HEK293 (cell line): ENCODE measurements around the gene TMEM208.

Source experiments
- CTCF ChIA-PET: fragments of 350-600 bp; formaldehyde crosslinking; extraction: SDS; loops from one replicate; lab custom pipeline; 2021; ENCODE audit warnings: antibody characterized with exemption; lab: Yijun Ruan, JAX
- POLR2A ChIA-PET: fragments of 300-600 bp; formaldehyde crosslinking; extraction: SDS; loops from one replicate; lab custom pipeline; 2020; ENCODE audit warnings: antibody characterized with exemption, inconsistent platforms; lab: Yijun Ruan, JAX
- H3K27ac ChIP-seq: fragments of 200-500 bp; sonication (Bioruptor generic); 2 replicates; pipeline ENCODE4 v1.5.1; 2014; ENCODE audit warnings: low read depth, low read length, control low read depth, inconsistent platforms; ENCODE audit errors: extremely low read depth
- H3K36me3 ChIP-seq, 2 experiments: fragments of 200-500 bp in 1 of 2; sonication (Bioruptor generic) in 1 of 2; 1 replicate in 1 of 2; 2 replicates in 1 of 2; pipeline ENCODE4 v1.5.1; 2014 to 2017; ENCODE audit warnings: inconsistent platforms in 2 of 2, low read length in 2 of 2; ENCODE audit not compliant: control insufficient read depth in 2 of 2, insufficient read depth in 1 of 2
- H3K4me1 ChIP-seq: fragments of 200-500 bp; sonication (Bioruptor generic); 2 replicates; pipeline ENCODE4 v1.5.1; 2014; ENCODE audit warnings: mild to moderate bottlenecking, low read length, inconsistent platforms; ENCODE audit not compliant: control insufficient read depth, insufficient read depth
- H3K4me3 ChIP-seq: 2 replicates; pipeline ENCODE4 v1.5.1; 2011; ENCODE audit warnings: low read depth, mild to moderate bottlenecking, control low read depth, low read length, moderate library complexity
- H3K9me3 ChIP-seq: fragments of 200-500 bp; sonication (Bioruptor generic); 2 replicates; pipeline ENCODE4 v1.5.1; 2014; ENCODE audit warnings: low read depth, low read length, inconsistent platforms; ENCODE audit not compliant: control insufficient read depth, insufficient read depth
- GLIS1 ChIP-seq: fragments of 450-650 bp; formaldehyde crosslinking; IDR thresholded peaks from 2 replicates; pipeline ENCODE4 v1.5.1; 2016; ENCODE audit warnings: missing biosample characterization, missing genetic modification characterization
- KLF1 ChIP-seq: fragments of 450-650 bp; formaldehyde crosslinking; IDR thresholded peaks from 2 replicates; pipeline ENCODE4 v1.5.1; 2016; ENCODE audit warnings: missing biosample characterization, missing genetic modification characterization
- OSR2 ChIP-seq: fragments of 450-650 bp; formaldehyde crosslinking; IDR thresholded peaks from 2 replicates; pipeline ENCODE4 v1.5.1; 2016; ENCODE audit warnings: missing biosample characterization, missing genetic modification characterization
- OVOL3 ChIP-seq: fragments of 450-650 bp; formaldehyde crosslinking; IDR thresholded peaks from 2 replicates; pipeline ENCODE4 v1.5.1; 2016; ENCODE audit warnings: missing biosample characterization, missing genetic modification characterization
- PRDM1 ChIP-seq: fragments of 450-650 bp; formaldehyde crosslinking; IDR thresholded peaks from 2 replicates; pipeline ENCODE4; 2016; ENCODE audit warnings: missing biosample characterization, missing genetic modification characterization
- ZFP3 ChIP-seq: fragments of 450-650 bp; formaldehyde crosslinking; IDR thresholded peaks from 2 replicates; pipeline ENCODE4 v1.5.1; 2016; ENCODE audit warnings: low read depth, missing biosample characterization, missing genetic modification characterization
- ZNF10 ChIP-seq: fragments of 450-650 bp; formaldehyde crosslinking; IDR thresholded peaks from 2 replicates; pipeline ENCODE4 v1.5.1; 2017; ENCODE audit warnings: missing biosample characterization, missing genetic modification characterization
- ZNF121 ChIP-seq: fragments of 450-650 bp; formaldehyde crosslinking; IDR thresholded peaks from 2 replicates; pipeline ENCODE4 v1.5.1; 2016; ENCODE audit warnings: missing biosample characterization, missing genetic modification characterization
- ZNF155 ChIP-seq: fragments of 450-650 bp; formaldehyde crosslinking; IDR thresholded peaks from 2 replicates; pipeline ENCODE4 v1.5.1; 2016; ENCODE audit warnings: missing biosample characterization, missing genetic modification characterization
- ZNF169 ChIP-seq: fragments of 450-650 bp; formaldehyde crosslinking; IDR thresholded peaks from 2 replicates; pipeline ENCODE4 v1.5.1; 2016; ENCODE audit warnings: missing biosample characterization, missing genetic modification characterization
- ZNF202 ChIP-seq: fragments of 450-650 bp; formaldehyde crosslinking; IDR thresholded peaks from 2 replicates; pipeline ENCODE4 v1.5.1; 2016; ENCODE audit warnings: missing biosample characterization, missing genetic modification characterization, borderline replicate concordance
- ZNF239 ChIP-seq: fragments of 450-650 bp; formaldehyde crosslinking; IDR thresholded peaks from 2 replicates; pipeline ENCODE4 v1.5.1; 2016; ENCODE audit warnings: missing biosample characterization, missing genetic modification characterization
- ZNF391 ChIP-seq: fragments of 450-650 bp; formaldehyde crosslinking; IDR thresholded peaks from 2 replicates; pipeline ENCODE4 v1.5.1; 2016; ENCODE audit warnings: low read depth, missing biosample characterization, missing genetic modification characterization, borderline replicate concordance
- ZNF404 ChIP-seq: fragments of 450-650 bp; formaldehyde crosslinking; IDR thresholded peaks from 2 replicates; pipeline ENCODE4 v1.5.1; 2017; ENCODE audit warnings: missing biosample characterization, missing genetic modification characterization
- ZNF501 ChIP-seq: fragments of 450-650 bp; formaldehyde crosslinking; IDR thresholded peaks from 2 replicates; pipeline ENCODE4 v1.5.1; 2016; ENCODE audit warnings: missing biosample characterization, missing genetic modification characterization
- ZNF510 ChIP-seq: fragments of 450-650 bp; formaldehyde crosslinking; IDR thresholded peaks from 2 replicates; pipeline ENCODE4 v1.5.1; 2018; ENCODE audit warnings: mild to moderate bottlenecking, missing genetic modification characterization, missing biosample characterization; ENCODE audit not compliant: insufficient replicate concordance
- ZNF549 ChIP-seq: fragments of 450-650 bp; IDR thresholded peaks from 2 replicates; pipeline ENCODE4 v1.5.1; 2018; ENCODE audit warnings: missing biosample characterization, missing genetic modification characterization, mild to moderate bottlenecking, inconsistent platforms, moderate library complexity
- ZNF777 ChIP-seq: fragments of 450-650 bp; formaldehyde crosslinking; IDR thresholded peaks from 2 replicates; pipeline ENCODE4 v1.5.1; 2017; ENCODE audit warnings: missing biosample characterization, missing genetic modification characterization, borderline replicate concordance
- TF ChIP-seq, protein P1 (sequence below): fragments of 450-650 bp; formaldehyde crosslinking; IDR thresholded peaks from 2 replicates; pipeline ENCODE4 v1.5.1; 2017; ENCODE audit warnings: missing biosample characterization, missing genetic modification characterization
- TF ChIP-seq, protein P2 (sequence below): fragments of 450-650 bp; formaldehyde crosslinking; IDR thresholded peaks from 2 replicates; pipeline ENCODE4 v1.5.1; 2016; ENCODE audit warnings: missing biosample characterization, missing genetic modification characterization

TMEM208 gene

DNA sequence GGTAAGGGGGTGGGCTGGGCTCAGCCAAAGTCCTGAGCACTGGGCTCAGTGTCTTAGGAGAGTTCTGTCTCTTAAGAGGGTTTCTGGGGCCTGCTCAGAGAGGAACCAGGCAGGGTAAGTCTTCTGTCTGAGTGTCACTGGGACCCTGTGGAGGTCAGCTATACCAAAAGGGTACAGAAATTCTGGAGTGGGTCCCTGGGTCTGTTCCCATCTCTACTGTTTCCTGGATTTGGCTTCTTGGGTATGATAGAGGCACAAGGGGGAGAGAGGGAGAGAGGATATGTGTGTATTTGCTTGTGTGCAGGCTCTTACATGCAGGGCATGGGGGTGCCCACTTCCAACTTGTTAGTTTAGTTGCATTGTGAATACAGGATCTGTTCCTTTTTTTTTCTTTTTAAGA lies 33.4 kb upstream of the TMEM208 start:
- Histone ChIP-seq H3K27ac (no peak overlapping the region), H3K36me3 (peaks cover 7 to 58% of the 10 kb centered on the region in 2 experiments; a peak in 2 of 3 replicates), H3K4me3 (no peak overlapping the region), H3K9me3 (no peaks in the 10 kb centered on the region), H3K4me1 (peaks cover 7% of the 10 kb centered on the region)
- CTCF ChIA-PET = interaction anchor here (1.5 to 1.6 kb wide), 2 partner anchors 53 to 67 kb away, joined by 3 to 6 read pairs; no protein-coding TSS in a partner anchor
- POLR2A ChIA-PET = interaction anchor here (1.3 to 1.7 kb wide), 4 partner anchors 8 to 17 kb away, joined by 4 to 5 read pairs (median 4); no protein-coding TSS in a partner anchor
- TF ChIP-seq, protein P1, sequence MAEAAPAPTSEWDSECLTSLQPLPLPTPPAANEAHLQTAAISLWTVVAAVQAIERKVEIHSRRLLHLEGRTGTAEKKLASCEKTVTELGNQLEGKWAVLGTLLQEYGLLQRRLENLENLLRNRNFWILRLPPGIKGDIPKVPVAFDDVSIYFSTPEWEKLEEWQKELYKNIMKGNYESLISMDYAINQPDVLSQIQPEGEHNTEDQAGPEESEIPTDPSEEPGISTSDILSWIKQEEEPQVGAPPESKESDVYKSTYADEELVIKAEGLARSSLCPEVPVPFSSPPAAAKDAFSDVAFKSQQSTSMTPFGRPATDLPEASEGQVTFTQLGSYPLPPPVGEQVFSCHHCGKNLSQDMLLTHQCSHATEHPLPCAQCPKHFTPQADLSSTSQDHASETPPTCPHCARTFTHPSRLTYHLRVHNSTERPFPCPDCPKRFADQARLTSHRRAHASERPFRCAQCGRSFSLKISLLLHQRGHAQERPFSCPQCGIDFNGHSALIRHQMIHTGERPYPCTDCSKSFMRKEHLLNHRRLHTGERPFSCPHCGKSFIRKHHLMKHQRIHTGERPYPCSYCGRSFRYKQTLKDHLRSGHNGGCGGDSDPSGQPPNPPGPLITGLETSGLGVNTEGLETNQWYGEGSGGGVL = no peak
- TF ChIP-seq OVOL3 (no peak), ZNF121 (no peak), ZNF510 (tag by site-specific recombination) (no peak), ZNF239 (tag by site-specific recombination) (no peak), ZNF549 (tag by site-specific recombination) (no peak), ZNF202 (tag by site-specific recombination) (no peak), ZNF404 (no peak)
- TF ChIP-seq, protein P2, sequence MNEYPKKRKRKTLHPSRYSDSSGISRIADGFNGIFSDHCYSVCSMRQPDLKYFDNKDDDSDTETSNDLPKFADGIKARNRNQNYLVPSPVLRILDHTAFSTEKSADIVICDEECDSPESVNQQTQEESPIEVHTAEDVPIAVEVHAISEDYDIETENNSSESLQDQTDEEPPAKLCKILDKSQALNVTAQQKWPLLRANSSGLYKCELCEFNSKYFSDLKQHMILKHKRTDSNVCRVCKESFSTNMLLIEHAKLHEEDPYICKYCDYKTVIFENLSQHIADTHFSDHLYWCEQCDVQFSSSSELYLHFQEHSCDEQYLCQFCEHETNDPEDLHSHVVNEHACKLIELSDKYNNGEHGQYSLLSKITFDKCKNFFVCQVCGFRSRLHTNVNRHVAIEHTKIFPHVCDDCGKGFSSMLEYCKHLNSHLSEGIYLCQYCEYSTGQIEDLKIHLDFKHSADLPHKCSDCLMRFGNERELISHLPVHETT (tag by site-specific recombination) = no peak

DNA sequence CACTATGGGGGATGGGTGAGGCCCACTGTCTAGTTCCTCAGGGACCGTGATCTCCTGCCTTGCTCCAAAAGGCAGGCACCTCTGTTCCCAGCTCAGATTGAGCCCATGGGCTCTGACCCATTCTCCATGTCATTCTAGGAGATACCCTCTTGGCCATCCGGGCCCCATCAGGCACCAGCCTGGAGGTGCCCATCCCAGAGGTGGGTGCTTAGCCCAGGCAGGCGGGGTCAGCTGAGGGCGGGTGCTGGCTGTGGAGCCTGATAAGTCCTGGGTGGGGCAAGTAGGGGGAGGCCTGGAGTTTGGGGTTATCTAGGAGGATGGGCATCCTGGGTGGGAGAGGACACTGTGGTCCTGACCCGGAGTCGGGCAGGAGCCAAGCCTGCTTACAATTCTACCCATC lies 32.7 kb upstream of the TMEM208 start:
- no peak overlapping the region for H3K27ac ChIP-seq
- H3K4me1 ChIP-seq = peaks cover 7% of the 10 kb centered on the region
- H3K4me3 ChIP-seq = no peak overlapping the region
- no peaks in the 10 kb centered on the region for H3K9me3 ChIP-seq
- CTCF ChIA-PET = interaction anchor here (0.7 kb wide), 1 partner anchor 176 kb away, joined by 3 read pairs; no protein-coding TSS in a partner anchor
- TF ChIP-seq ZNF501 (tag by site-specific recombination) = no peak
- peak; percentile 50; the same call in 1 of the 2 replicates for TF ChIP-seq KLF1 (tag by site-specific recombination)
- no peak for TF ChIP-seq ZFP3 (tag by site-specific recombination)
- no peak for TF ChIP-seq ZNF777
- POLR2A ChIA-PET = interaction anchor here (1.3 to 1.4 kb wide), 2 partner anchors 10 to 14 kb away, joined by 3 to 4 read pairs; no protein-coding TSS in a partner anchor
- peaks cover 7 to 63% of the 10 kb centered on the region in 2 experiments; a peak in 2 of 3 replicates for H3K36me3 ChIP-seq

DNA sequence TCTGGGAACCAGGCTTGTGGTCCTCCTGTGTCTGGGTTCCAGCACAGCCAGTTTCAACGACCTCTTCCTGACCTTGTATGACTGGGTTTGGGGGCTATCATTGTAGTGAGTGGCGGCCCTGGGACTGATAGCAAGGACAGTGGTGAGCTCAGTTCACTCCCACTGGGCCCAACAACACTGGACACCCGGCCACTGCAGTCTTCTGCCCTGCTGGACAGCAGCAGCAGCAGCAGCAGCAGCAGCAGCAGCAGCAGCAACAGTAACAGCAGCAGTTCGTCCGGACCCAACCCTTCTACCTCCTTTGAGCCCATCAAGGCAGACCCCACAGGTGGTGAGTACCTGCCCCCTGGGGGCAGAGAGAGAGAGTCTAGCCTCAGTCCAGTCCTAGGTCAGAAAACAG lies 31.3 kb upstream of the TMEM208 start:
- TF ChIP-seq GLIS1 (tag by site-specific recombination) = peak; percentile 45; the same call in 1 of the 2 replicates
- TF ChIP-seq OSR2 = no peak
- TF ChIP-seq ZNF10 = no peak
- TF ChIP-seq ZNF155 (tag by site-specific recombination) = no peak
- TF ChIP-seq ZNF391 (tag by site-specific recombination) = no peak
- no peak for TF ChIP-seq ZNF169 (tag by site-specific recombination)
- TF ChIP-seq PRDM1 (tag by site-specific recombination) = no peak
- TF ChIP-seq, all 188 proteins: peak for 1
- H3K27ac ChIP-seq = no peak overlapping the region
- POLR2A ChIA-PET = interaction anchor here (0.9 kb wide), 1 partner anchor 13 kb away, joined by 3 read pairs; no protein-coding TSS in a partner anchor
- CTCF ChIA-PET = interaction anchor here (1.5 kb wide), 1 partner anchor 31 kb away, joined by 4 read pairs; the partner anchor contains the start of gene TMEM208
- peaks cover 7% of the 10 kb centered on the region for H3K4me1 ChIP-seq
- H3K36me3 ChIP-seq = peaks cover 7 to 72% of the 10 kb centered on the region in 2 experiments; a peak in 2 of 3 replicates
- no peak overlapping the region for H3K4me3 ChIP-seq
- H3K9me3 ChIP-seq = no peaks in the 10 kb centered on the region
